GM23338 (cell line): ENCODE data around the gene ITGB3BP. TPM values are rescaled to one million over a fixed set of nuclear protein-coding genes. Genes with fewer than 3 reads are reported as not detected.

ENCODE experiments used
- ATAC-seq: fragments of 200-7000 bp; cut with Tn5 transposase; 3 replicates; pipeline ENCODE4 v1.9.1; 2020
- DNase-seq: peaks from one replicate; pipeline ENCODE4 v3.0.0-alpha.2; 2015; ENCODE audit warnings: low spot score
- H2AFZ ChIP-seq: fragments of 200-600 bp; sonication (generic); 2 replicates; pipeline ENCODE4 v1.8.0; 2016; ENCODE audit warnings: antibody characterized with exemption, mild to moderate bottlenecking, moderate library complexity
- H3F3A ChIP-seq: fragments of 200-600 bp; sonication (generic); replicated peaks from 2 replicates; pipeline ENCODE4 v1.8.0; 2017; ENCODE audit warnings: antibody characterized with exemption, mixed run types, low read depth
- H3K27ac ChIP-seq: fragments of 200-600 bp; sonication (generic); 2 replicates; pipeline ENCODE4 v1.6.1; 2016; ENCODE audit warnings: low read depth
- H3K27me3 ChIP-seq: fragments of 200-600 bp; sonication (generic); 2 replicates; pipeline ENCODE4 v1.8.0; 2016; ENCODE audit warnings: mild to moderate bottlenecking, mixed run types, moderate library complexity; ENCODE audit not compliant: insufficient read depth
- H3K36me3 ChIP-seq: fragments of 200-600 bp; sonication (generic); 2 replicates; pipeline ENCODE4 v1.8.0; 2016; ENCODE audit warnings: mild to moderate bottlenecking; ENCODE audit not compliant: insufficient read depth
- H3K4me1 ChIP-seq: fragments of 200-600 bp; sonication (generic); 2 replicates; pipeline ENCODE4 v1.8.0; 2016; ENCODE audit warnings: mild to moderate bottlenecking, moderate library complexity; ENCODE audit not compliant: insufficient read depth
- H3K4me2 ChIP-seq: fragments of 200-600 bp; sonication (generic); 2 replicates; pipeline ENCODE4 v1.7.1; 2017; ENCODE audit warnings: mixed run types
- H3K4me3 ChIP-seq: fragments of 200-600 bp; sonication (generic); 2 replicates; pipeline ENCODE4 v1.6.1; 2016; ENCODE audit warnings: mixed run types
- H3K79me2 ChIP-seq: fragments of 200-600 bp; sonication (generic); replicated peaks from 2 replicates; pipeline ENCODE4 v1.8.0; 2017; ENCODE audit warnings: mild to moderate bottlenecking; ENCODE audit not compliant: insufficient read depth
- H3K9me2 ChIP-seq: fragments of 200-600 bp; sonication (generic); 2 replicates; pipeline ENCODE4 v1.8.0; 2017; ENCODE audit not compliant: insufficient read depth
- H4K20me1 ChIP-seq: fragments of 200-600 bp; sonication (generic); replicated peaks from 2 replicates; pipeline ENCODE4 v1.8.0; 2017; ENCODE audit warnings: mild to moderate bottlenecking; ENCODE audit not compliant: insufficient read depth
- H3K27ac Mint-ChIP-seq: 2 replicates; pipeline ENCODE4 v1.8.0; 2020; ENCODE audit warnings: inconsistent platforms, mild to moderate bottlenecking, moderate library complexity, mixed read lengths
- H3K27me3 Mint-ChIP-seq: 3 replicates; pipeline ENCODE4 v1.8.0; 2022; ENCODE audit warnings: low read depth, mild to moderate bottlenecking, moderate library complexity, mixed read lengths, inconsistent platforms; ENCODE audit not compliant: insufficient read depth, poor library complexity
- H3K36me3 Mint-ChIP-seq: 3 replicates; pipeline ENCODE4 v1.8.0; 2021; ENCODE audit warnings: low read depth, mild to moderate bottlenecking, inconsistent platforms, moderate library complexity, mixed read lengths
- H3K4me1 Mint-ChIP-seq: 3 replicates; pipeline ENCODE4 v1.8.0; 2020; ENCODE audit warnings: mild to moderate bottlenecking, inconsistent platforms, mixed read lengths
- H3K4me3 Mint-ChIP-seq: 3 replicates; pipeline ENCODE4 v1.8.0; 2021; ENCODE audit warnings: moderate library complexity, mild to moderate bottlenecking, inconsistent platforms, mixed read lengths
- H3K9me3 Mint-ChIP-seq: 3 replicates; pipeline ENCODE4 v1.8.0; 2020; ENCODE audit warnings: moderate library complexity, mild to moderate bottlenecking, inconsistent platforms, mixed read lengths
- CREB1 ChIP-seq: fragments of 250-450 bp; sonication (Bioruptor Pico); IDR thresholded peaks from 2 replicates; pipeline ENCODE4 v1.5.0; 2020; ENCODE audit warnings: low read depth, mild to moderate bottlenecking, moderate library complexity
- EZH2 ChIP-seq: fragments of 200-600 bp; sonication (generic); IDR thresholded peaks from one replicate; pipeline ENCODE4 v1.8.0; 2017; ENCODE audit warnings: antibody characterized with exemption, mild to moderate bottlenecking, low read depth; ENCODE audit not compliant: unreplicated experiment
- EZH2phosphoT487 ChIP-seq: fragments of 200-600 bp; sonication (generic); IDR thresholded peaks from one replicate; pipeline ENCODE4 v1.8.1; 2018; ENCODE audit warnings: antibody characterized with exemption; ENCODE audit not compliant: unreplicated experiment
- JUNB ChIP-seq: IDR thresholded peaks from one replicate; pipeline ENCODE4 v1.6.1; 2016; ENCODE audit warnings: antibody characterized with exemption; ENCODE audit not compliant: unreplicated experiment
- NANOG ChIP-seq: IDR thresholded peaks from 2 replicates; pipeline ENCODE4 v1.6.1; 2016; ENCODE audit warnings: antibody characterized with exemption, borderline replicate concordance
- POLR2AphosphoS5 ChIP-seq: IDR thresholded peaks from 2 replicates; pipeline ENCODE4 v1.6.1; 2016; ENCODE audit warnings: antibody characterized with exemption, low read depth
- STAT1 ChIP-seq: IDR thresholded peaks from one replicate; pipeline ENCODE4 v1.6.1; 2016; ENCODE audit warnings: antibody characterized with exemption; ENCODE audit not compliant: unreplicated experiment
- ZNF114 ChIP-seq: fragments of 250-450 bp; sonication (Bioruptor Pico); IDR thresholded peaks from 2 replicates; pipeline ENCODE4 v1.5.0; 2020; ENCODE audit warnings: mild to moderate bottlenecking, moderate library complexity
- ZNF331 ChIP-seq: fragments of 250-450 bp; sonication (Bioruptor Pico); IDR thresholded peaks from 2 replicates; pipeline ENCODE4 v1.5.0; 2020; ENCODE audit warnings: low read depth, mild to moderate bottlenecking, moderate library complexity
- polyA plus RNA-seq: library from polyadenylated mRNA; unstranded; fragments of >200 nt; fragmentation: Nextera tagmentation; extraction: Ambion mirVana; gene quantifications from 2 replicates; pipeline ENCODE4 v1.2.1, GENCODE V29; 2016
- total RNA-seq: library from RNA; depleted of rRNA; stranded (reverse); fragments of >200 nt; shearing (Covaris generic); gene quantifications from 2 replicates; pipeline ENCODE4 v1.2.3, GENCODE V29; 2014
- TF ChIP-seq, protein P1 (sequence below): IDR thresholded peaks from one replicate; pipeline ENCODE4 v1.6.1; 2018; ENCODE audit warnings: antibody characterized with exemption; ENCODE audit not compliant: unreplicated experiment
- TF ChIP-seq, protein P2 (sequence below): fragments of 250-450 bp; sonication (Bioruptor Pico); IDR thresholded peaks from 2 replicates; pipeline ENCODE4 v1.5.0; 2020; ENCODE audit warnings: mild to moderate bottlenecking, moderate library complexity
- TF ChIP-seq, protein P3 (sequence below), 2 experiments: fragments of 200-600 bp in 1 of 2; sonication (generic) in 1 of 2; conservative IDR thresholded peaks; 2 replicates each; pipeline versions ENCODE4 v1.5.1 to v1.6.1; 2016 to 2017; ENCODE audit warnings: antibody characterized with exemption in 2 of 2, low read depth in 2 of 2, mild to moderate bottlenecking in 2 of 2, moderate library complexity in 1 of 2
- TF ChIP-seq, protein P4 (sequence below): IDR thresholded peaks from 2 replicates; pipeline ENCODE4 v1.6.1; 2016; ENCODE audit warnings: antibody characterized with exemption

Gene ITGB3BP
- total and polyA plus RNA-seq, 2 experiments from 2014 or later = 49.4 to 101 TPM

DNA sequence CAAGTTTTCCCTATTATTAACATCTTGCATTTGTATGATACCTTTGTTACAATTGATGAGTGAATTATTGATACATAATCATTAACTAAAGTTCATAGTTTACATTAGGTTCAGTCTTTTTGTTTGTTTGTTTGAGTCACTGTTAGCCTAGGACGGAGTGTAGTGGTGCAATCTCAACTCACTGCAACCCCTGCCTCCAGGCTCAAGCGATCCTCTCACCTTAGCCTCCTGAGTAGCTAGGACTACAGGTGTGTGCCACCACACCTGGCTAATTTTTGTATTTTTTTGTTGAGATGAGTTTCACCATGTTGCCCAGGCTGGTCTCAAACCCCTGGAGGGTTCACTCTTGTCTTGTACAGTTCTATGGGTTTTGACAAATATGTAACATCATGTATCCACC lies 36.3 kb upstream of the ITGB3BP start:
- no peak for DNase-seq
- no peak overlapping the region for H3K4me3 Mint-ChIP-seq
- TF ChIP-seq POLR2AphosphoS5 (no peak), CREB1 (CRISPR knock-in tag) (no peak), ZNF114 (CRISPR knock-in tag) (no peak), JUNB (no peak), ZNF331 (CRISPR knock-in tag) (no peak), STAT1 (no peak), NANOG (no peak), EZH2 (no peak), EZH2phosphoT487 (no peak)
- TF ChIP-seq, protein P1, sequence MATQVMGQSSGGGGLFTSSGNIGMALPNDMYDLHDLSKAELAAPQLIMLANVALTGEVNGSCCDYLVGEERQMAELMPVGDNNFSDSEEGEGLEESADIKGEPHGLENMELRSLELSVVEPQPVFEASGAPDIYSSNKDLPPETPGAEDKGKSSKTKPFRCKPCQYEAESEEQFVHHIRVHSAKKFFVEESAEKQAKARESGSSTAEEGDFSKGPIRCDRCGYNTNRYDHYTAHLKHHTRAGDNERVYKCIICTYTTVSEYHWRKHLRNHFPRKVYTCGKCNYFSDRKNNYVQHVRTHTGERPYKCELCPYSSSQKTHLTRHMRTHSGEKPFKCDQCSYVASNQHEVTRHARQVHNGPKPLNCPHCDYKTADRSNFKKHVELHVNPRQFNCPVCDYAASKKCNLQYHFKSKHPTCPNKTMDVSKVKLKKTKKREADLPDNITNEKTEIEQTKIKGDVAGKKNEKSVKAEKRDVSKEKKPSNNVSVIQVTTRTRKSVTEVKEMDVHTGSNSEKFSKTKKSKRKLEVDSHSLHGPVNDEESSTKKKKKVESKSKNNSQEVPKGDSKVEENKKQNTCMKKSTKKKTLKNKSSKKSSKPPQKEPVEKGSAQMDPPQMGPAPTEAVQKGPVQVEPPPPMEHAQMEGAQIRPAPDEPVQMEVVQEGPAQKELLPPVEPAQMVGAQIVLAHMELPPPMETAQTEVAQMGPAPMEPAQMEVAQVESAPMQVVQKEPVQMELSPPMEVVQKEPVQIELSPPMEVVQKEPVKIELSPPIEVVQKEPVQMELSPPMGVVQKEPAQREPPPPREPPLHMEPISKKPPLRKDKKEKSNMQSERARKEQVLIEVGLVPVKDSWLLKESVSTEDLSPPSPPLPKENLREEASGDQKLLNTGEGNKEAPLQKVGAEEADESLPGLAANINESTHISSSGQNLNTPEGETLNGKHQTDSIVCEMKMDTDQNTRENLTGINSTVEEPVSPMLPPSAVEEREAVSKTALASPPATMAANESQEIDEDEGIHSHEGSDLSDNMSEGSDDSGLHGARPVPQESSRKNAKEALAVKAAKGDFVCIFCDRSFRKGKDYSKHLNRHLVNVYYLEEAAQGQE = no peak
- TF ChIP-seq, protein P2, sequence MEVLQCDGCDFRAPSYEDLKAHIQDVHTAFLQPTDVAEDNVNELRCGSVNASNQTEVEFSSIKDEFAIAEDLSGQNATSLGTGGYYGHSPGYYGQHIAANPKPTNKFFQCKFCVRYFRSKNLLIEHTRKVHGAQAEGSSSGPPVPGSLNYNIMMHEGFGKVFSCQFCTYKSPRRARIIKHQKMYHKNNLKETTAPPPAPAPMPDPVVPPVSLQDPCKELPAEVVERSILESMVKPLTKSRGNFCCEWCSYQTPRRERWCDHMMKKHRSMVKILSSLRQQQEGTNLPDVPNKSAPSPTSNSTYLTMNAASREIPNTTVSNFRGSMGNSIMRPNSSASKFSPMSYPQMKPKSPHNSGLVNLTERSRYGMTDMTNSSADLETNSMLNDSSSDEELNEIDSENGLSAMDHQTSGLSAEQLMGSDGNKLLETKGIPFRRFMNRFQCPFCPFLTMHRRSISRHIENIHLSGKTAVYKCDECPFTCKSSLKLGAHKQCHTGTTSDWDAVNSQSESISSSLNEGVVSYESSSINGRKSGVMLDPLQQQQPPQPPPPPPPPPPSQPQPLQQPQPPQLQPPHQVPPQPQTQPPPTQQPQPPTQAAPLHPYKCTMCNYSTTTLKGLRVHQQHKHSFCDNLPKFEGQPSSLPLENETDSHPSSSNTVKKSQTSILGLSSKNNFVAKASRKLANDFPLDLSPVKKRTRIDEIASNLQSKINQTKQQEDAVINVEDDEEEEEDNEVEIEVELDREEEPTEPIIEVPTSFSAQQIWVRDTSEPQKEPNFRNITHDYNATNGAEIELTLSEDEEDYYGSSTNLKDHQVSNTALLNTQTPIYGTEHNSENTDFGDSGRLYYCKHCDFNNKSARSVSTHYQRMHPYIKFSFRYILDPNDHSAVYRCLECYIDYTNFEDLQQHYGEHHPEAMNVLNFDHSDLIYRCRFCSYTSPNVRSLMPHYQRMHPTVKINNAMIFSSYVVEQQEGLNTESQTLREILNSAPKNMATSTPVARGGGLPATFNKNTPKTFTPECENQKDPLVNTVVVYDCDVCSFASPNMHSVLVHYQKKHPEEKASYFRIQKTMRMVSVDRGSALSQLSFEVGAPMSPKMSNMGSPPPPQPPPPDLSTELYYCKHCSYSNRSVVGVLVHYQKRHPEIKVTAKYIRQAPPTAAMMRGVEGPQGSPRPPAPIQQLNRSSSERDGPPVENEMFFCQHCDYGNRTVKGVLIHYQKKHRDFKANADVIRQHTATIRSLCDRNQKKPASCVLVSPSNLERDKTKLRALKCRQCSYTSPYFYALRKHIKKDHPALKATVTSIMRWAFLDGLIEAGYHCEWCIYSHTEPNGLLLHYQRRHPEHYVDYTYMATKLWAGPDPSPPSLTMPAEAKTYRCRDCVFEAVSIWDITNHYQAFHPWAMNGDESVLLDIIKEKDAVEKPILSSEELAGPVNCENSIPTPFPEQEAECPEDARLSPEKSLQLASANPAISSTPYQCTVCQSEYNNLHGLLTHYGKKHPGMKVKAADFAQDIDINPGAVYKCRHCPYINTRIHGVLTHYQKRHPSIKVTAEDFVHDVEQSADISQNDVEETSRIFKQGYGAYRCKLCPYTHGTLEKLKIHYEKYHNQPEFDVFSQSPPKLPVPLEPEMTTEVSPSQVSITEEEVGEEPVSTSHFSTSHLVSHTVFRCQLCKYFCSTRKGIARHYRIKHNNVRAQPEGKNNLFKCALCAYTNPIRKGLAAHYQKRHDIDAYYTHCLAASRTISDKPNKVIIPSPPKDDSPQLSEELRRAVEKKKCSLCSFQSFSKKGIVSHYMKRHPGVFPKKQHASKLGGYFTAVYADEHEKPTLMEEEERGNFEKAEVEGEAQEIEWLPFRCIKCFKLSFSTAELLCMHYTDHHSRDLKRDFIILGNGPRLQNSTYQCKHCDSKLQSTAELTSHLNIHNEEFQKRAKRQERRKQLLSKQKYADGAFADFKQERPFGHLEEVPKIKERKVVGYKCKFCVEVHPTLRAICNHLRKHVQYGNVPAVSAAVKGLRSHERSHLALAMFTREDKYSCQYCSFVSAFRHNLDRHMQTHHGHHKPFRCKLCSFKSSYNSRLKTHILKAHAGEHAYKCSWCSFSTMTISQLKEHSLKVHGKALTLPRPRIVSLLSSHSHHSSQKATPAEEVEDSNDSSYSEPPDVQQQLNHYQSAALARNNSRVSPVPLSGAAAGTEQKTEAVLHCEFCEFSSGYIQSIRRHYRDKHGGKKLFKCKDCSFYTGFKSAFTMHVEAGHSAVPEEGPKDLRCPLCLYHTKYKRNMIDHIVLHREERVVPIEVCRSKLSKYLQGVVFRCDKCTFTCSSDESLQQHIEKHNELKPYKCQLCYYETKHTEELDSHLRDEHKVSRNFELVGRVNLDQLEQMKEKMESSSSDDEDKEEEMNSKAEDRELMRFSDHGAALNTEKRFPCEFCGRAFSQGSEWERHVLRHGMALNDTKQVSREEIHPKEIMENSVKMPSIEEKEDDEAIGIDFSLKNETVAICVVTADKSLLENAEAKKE (CRISPR knock-in tag) = no peak
- TF ChIP-seq, protein P3, sequence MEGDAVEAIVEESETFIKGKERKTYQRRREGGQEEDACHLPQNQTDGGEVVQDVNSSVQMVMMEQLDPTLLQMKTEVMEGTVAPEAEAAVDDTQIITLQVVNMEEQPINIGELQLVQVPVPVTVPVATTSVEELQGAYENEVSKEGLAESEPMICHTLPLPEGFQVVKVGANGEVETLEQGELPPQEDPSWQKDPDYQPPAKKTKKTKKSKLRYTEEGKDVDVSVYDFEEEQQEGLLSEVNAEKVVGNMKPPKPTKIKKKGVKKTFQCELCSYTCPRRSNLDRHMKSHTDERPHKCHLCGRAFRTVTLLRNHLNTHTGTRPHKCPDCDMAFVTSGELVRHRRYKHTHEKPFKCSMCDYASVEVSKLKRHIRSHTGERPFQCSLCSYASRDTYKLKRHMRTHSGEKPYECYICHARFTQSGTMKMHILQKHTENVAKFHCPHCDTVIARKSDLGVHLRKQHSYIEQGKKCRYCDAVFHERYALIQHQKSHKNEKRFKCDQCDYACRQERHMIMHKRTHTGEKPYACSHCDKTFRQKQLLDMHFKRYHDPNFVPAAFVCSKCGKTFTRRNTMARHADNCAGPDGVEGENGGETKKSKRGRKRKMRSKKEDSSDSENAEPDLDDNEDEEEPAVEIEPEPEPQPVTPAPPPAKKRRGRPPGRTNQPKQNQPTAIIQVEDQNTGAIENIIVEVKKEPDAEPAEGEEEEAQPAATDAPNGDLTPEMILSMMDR (conservative IDR thresholded peaks at IDR 0.05; ENCODE audit: low read depth in 2 of 2) = no peak
- TF ChIP-seq, protein P4, sequence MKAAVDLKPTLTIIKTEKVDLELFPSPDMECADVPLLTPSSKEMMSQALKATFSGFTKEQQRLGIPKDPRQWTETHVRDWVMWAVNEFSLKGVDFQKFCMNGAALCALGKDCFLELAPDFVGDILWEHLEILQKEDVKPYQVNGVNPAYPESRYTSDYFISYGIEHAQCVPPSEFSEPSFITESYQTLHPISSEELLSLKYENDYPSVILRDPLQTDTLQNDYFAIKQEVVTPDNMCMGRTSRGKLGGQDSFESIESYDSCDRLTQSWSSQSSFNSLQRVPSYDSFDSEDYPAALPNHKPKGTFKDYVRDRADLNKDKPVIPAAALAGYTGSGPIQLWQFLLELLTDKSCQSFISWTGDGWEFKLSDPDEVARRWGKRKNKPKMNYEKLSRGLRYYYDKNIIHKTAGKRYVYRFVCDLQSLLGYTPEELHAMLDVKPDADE = no peak

More for the DNA sequence above, 36.3 kb upstream of the ITGB3BP start:
- Mint-ChIP-seq H3K36me3 (peaks cover 2% of the 10 kb centered on the region), H3K27me3 (peaks cover 5% of the 10 kb centered on the region), H3K4me1 (peaks cover 5% of the 10 kb centered on the region; the same call in 2 of the 3 replicates), H3K9me3 (peaks cover 2% of the 10 kb centered on the region; the same call in 2 of the 3 replicates), H3K27ac (no peak overlapping the region)
- Histone ChIP-seq H3K27me3 (no peaks in the 10 kb centered on the region), H3K36me3 (no peaks in the 10 kb centered on the region), H3K4me1 (peaks cover 3% of the 10 kb centered on the region; the same call in 1 of the 2 replicates), H3K27ac (no peak overlapping the region), H3K4me3 (no peak overlapping the region), H3K9me2 (no peaks in the 10 kb centered on the region), H2AFZ (no peak overlapping the region), H3F3A (no peaks in the 10 kb centered on the region), H3K4me2 (no peak overlapping the region), H4K20me1 (no peaks in the 10 kb centered on the region), H3K79me2 (no peaks in the 10 kb centered on the region)
- no peak for ATAC-seq
